K562 (cell line): ENCODE measurements around the gene UBE2L3. TPM values are rescaled to one million over a fixed set of nuclear protein-coding genes. Genes with fewer than 3 reads are reported as not detected.

Experiments
- HMGN3 ChIP-seq: IDR thresholded peaks from 2 replicates; pipeline ENCODE4 v1.6.1; 2011; ENCODE audit warnings: borderline replicate concordance, low read depth, mild to moderate bottlenecking, mixed read lengths, low read length; ENCODE audit not compliant: insufficient read length; ENCODE audit errors: extremely low read depth
- MEF2D ChIP-seq: conservative IDR thresholded peaks from 2 replicates; pipeline ENCODE4 v1.6.1; 2016; ENCODE audit warnings: low read depth, missing genetic modification characterization, missing compliant biosample characterization
- NFXL1 ChIP-seq: fragments of 450-650 bp; formaldehyde crosslinking; IDR thresholded peaks from 2 replicates; pipeline ENCODE4 v1.4.0; 2021; ENCODE audit warnings: mild to moderate bottlenecking
- SMAD3 ChIP-seq: fragments of 450-650 bp; formaldehyde crosslinking; conservative IDR thresholded peaks from 2 replicates; pipeline ENCODE4 v1.4.0; 2020; ENCODE audit warnings: mild to moderate bottlenecking
- SPI1 ChIP-seq: IDR thresholded peaks from 2 replicates; pipeline ENCODE4 v1.6.1; 2011; ENCODE audit warnings: low read depth, low read length, control low read depth, borderline replicate concordance
- STAT5B ChIP-seq: fragments of 250-450 bp; sonication (Bioruptor Pico); IDR thresholded peaks from 2 replicates; pipeline ENCODE4 v1.8.0; 2021; ENCODE audit warnings: mild to moderate bottlenecking, inconsistent platforms
- ZFX ChIP-seq: sonication (generic); formaldehyde crosslinking; IDR thresholded peaks from 2 replicates; pipeline ENCODE4 v1.8.0; 2022; ENCODE audit warnings: mild to moderate bottlenecking, missing genetic modification reagents, moderate library complexity
- ZNF121 ChIP-seq: sonication (generic); formaldehyde crosslinking; conservative IDR thresholded peaks from 2 replicates; pipeline ENCODE4 v1.8.0; 2022; ENCODE audit warnings: missing genetic modification reagents
- ZNF444 ChIP-seq: fragments of 250-450 bp; sonication (Bioruptor Pico); IDR thresholded peaks from 2 replicates; pipeline ENCODE4 v1.4.0; 2020; ENCODE audit warnings: mild to moderate bottlenecking, moderate library complexity
- ZNF764 ChIP-seq: fragments of 250-450 bp; sonication (Bioruptor Pico); IDR thresholded peaks from 2 replicates; pipeline ENCODE4 v1.4.0; 2020; ENCODE audit warnings: low read depth, mild to moderate bottlenecking, moderate library complexity
- ZNF830 ChIP-seq: fragments of 250-450 bp; sonication (Bioruptor Pico); IDR thresholded peaks from 2 replicates; pipeline ENCODE4 v1.5.0; 2021; ENCODE audit warnings: mild to moderate bottlenecking
- polyA plus RNA-seq, 8 experiments: library from polyadenylated mRNA; depleted of rRNA in 4 of 8; stranded (reverse) in 5 of 8; unstranded in 3 of 8; fragments of >200 nt; fragmentation: Nextera tagmentation in 2 of 8; fragmentation: Illumina TruSeq in 1 of 8; extraction: Ambion mirVana in 2 of 8; extraction: Trizol in 1 of 8; gene quantifications; 2 replicates each; pipeline versions ENCODE4 v1.2.1 to v1.2.3, GENCODE V29; 2011 to 2014; ENCODE audit warnings: inconsistent platforms in 1 of 8, missing spikeins in 1 of 8
- total RNA-seq, 7 experiments: library from RNA; depleted of rRNA in 6 of 7; stranded (reverse); fragments of >200 nt in 6 of 7; fragmentation: Illumina TruSeq in 2 of 7; extraction: Trizol in 2 of 7; gene quantifications; 2 replicates each; pipeline versions ENCODE4 v1.2.1 to v1.2.3, GENCODE V29; 2011 to 2021; ENCODE audit warnings: low replicate concordance in 1 of 7
- TF ChIP-seq, protein P1 (sequence below): sonication (generic); formaldehyde crosslinking; IDR thresholded peaks from 2 replicates; pipeline ENCODE4 v1.8.1; 2023; ENCODE audit warnings: mild to moderate bottlenecking, missing genetic modification reagents
- TF ChIP-seq, protein P2 (sequence below): sonication (generic); formaldehyde crosslinking; IDR thresholded peaks from 2 replicates; pipeline ENCODE4 v1.8.1; 2023; ENCODE audit warnings: mild to moderate bottlenecking, missing genetic modification reagents
- TF ChIP-seq, protein P3 (sequence below), 2 experiments: fragments of 450-650 bp; IDR thresholded peaks; 2 replicates each; pipeline ENCODE4 v1.6.1; 2018; ENCODE audit warnings: mild to moderate bottlenecking in 2 of 2, low read depth in 1 of 2; ENCODE audit not compliant: partially characterized antibody in 2 of 2

Gene UBE2L3
- total and polyA plus RNA-seq, 9 of the 15 experiments (the other 6 are each of a cell fraction or from before 2014, with no cell fraction given), result 215 to 625 (median 285) TPM

DNA sequence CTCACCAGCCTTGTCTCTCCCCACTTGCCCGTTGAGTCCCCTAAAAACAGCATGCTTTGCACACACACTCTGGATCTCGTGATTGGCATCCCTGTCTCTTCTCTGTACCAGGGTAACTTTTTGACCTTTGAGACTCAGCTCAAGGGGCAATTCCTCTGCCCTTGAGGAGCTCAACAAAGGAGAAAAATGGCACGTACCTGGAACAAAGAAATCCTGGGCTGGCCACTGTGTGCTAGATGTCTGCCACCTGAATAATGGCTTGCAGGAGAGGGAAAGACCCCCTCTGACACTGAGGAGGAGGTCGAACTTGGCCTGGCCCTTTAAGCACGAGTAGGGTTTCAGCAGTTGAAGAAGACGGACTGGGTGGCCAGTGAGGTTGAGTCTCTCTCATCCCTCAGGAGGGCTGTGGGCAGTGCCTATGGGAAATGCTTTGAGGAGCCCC lies 5.8 kb downstream of the UBE2L3 start (continued):
- TF ChIP-seq ZNF830, result no peak
- no peak for TF ChIP-seq STAT5B
- no peak for TF ChIP-seq ZFX (CRISPR knock-in tag)
- TF ChIP-seq ZNF444 (CRISPR knock-in tag), result no peak
- TF ChIP-seq, protein P1, sequence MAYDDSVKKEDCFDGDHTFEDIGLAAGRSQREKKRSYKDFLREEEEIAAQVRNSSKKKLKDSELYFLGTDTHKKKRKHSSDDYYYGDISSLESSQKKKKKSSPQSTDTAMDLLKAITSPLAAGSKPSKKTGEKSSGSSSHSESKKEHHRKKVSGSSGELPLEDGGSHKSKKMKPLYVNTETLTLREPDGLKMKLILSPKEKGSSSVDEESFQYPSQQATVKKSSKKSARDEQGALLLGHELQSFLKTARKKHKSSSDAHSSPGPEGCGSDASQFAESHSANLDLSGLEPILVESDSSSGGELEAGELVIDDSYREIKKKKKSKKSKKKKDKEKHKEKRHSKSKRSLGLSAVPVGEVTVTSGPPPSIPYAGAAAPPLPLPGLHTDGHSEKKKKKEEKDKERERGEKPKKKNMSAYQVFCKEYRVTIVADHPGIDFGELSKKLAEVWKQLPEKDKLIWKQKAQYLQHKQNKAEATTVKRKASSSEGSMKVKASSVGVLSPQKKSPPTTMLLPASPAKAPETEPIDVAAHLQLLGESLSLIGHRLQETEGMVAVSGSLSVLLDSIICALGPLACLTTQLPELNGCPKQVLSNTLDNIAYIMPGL (CRISPR knock-in tag), result peak; percentile 69; the same call in 1 of the 2 replicates
- no peak for TF ChIP-seq ZNF764
- TF ChIP-seq, protein P2, sequence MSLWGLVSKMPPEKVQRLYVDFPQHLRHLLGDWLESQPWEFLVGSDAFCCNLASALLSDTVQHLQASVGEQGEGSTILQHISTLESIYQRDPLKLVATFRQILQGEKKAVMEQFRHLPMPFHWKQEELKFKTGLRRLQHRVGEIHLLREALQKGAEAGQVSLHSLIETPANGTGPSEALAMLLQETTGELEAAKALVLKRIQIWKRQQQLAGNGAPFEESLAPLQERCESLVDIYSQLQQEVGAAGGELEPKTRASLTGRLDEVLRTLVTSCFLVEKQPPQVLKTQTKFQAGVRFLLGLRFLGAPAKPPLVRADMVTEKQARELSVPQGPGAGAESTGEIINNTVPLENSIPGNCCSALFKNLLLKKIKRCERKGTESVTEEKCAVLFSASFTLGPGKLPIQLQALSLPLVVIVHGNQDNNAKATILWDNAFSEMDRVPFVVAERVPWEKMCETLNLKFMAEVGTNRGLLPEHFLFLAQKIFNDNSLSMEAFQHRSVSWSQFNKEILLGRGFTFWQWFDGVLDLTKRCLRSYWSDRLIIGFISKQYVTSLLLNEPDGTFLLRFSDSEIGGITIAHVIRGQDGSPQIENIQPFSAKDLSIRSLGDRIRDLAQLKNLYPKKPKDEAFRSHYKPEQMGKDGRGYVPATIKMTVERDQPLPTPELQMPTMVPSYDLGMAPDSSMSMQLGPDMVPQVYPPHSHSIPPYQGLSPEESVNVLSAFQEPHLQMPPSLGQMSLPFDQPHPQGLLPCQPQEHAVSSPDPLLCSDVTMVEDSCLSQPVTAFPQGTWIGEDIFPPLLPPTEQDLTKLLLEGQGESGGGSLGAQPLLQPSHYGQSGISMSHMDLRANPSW (CRISPR knock-in tag), result no peak; the same call in none of the 2 replicates
- TF ChIP-seq, protein P3, sequence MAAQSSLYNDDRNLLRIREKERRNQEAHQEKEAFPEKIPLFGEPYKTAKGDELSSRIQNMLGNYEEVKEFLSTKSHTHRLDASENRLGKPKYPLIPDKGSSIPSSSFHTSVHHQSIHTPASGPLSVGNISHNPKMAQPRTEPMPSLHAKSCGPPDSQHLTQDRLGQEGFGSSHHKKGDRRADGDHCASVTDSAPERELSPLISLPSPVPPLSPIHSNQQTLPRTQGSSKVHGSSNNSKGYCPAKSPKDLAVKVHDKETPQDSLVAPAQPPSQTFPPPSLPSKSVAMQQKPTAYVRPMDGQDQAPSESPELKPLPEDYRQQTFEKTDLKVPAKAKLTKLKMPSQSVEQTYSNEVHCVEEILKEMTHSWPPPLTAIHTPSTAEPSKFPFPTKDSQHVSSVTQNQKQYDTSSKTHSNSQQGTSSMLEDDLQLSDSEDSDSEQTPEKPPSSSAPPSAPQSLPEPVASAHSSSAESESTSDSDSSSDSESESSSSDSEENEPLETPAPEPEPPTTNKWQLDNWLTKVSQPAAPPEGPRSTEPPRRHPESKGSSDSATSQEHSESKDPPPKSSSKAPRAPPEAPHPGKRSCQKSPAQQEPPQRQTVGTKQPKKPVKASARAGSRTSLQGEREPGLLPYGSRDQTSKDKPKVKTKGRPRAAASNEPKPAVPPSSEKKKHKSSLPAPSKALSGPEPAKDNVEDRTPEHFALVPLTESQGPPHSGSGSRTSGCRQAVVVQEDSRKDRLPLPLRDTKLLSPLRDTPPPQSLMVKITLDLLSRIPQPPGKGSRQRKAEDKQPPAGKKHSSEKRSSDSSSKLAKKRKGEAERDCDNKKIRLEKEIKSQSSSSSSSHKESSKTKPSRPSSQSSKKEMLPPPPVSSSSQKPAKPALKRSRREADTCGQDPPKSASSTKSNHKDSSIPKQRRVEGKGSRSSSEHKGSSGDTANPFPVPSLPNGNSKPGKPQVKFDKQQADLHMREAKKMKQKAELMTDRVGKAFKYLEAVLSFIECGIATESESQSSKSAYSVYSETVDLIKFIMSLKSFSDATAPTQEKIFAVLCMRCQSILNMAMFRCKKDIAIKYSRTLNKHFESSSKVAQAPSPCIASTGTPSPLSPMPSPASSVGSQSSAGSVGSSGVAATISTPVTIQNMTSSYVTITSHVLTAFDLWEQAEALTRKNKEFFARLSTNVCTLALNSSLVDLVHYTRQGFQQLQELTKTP (IDR thresholded peaks at IDR 0.05; ENCODE audit: low read depth in 1 of 2, partially characterized antibody in 2 of 2), result no peak
- TF ChIP-seq SMAD3 (CRISPR knock-in tag), result no peak
- TF ChIP-seq HMGN3, result no peak
- TF ChIP-seq ZNF121 (CRISPR knock-in tag), result no peak
- no peak for TF ChIP-seq SPI1
- TF ChIP-seq NFXL1 (CRISPR knock-in tag), result no peak
- TF ChIP-seq MEF2D (tag), result no peak
